H1 (cell line): ENCODE results near the gene LRPPRC. TPM values are rescaled to one million over a fixed set of nuclear protein-coding genes. Genes with fewer than 3 reads are reported as not detected.

Source experiments
- CTCF ChIA-PET: fragments of 300-600 bp; sonication (Branson Sonifier 250); formaldehyde crosslinking; loops from one replicate; lab custom pipeline; 2021; ENCODE audit not compliant: partially characterized antibody; lab: Charles Lee
- POLR2A ChIA-PET: fragments of 300-600 bp; sonication (Branson Sonifier 250); formaldehyde crosslinking; loops from one replicate; lab custom pipeline; 2021; ENCODE audit warnings: inconsistent platforms; ENCODE audit not compliant: partially characterized antibody; lab: Charles Lee
- DNase-seq, 2 experiments: peaks; one replicate each; pipeline versions ENCODE4 v3.0.0 to v3.0.0-alpha.2; 2010 to 2022; ENCODE audit warnings: low spot score in 2 of 2, low read depth in 1 of 2, mixed read lengths in 1 of 2
- FAIRE-seq: peaks from 2 replicates; lab custom pipeline; 2011; peaks lifted over from hg19 to GRCh38; lab: Jason Lieb, UNC
- H2AFZ ChIP-seq: 2 replicates; pipeline ENCODE4 v1.8.1; 2012; ENCODE audit warnings: low read length, inconsistent platforms
- H2AK5ac ChIP-seq: 2 replicates; pipeline ENCODE4 v1.6.1; 2013; ENCODE audit warnings: low read depth, low read length
- H2BK120ac ChIP-seq: replicated peaks from 2 replicates; pipeline ENCODE3; 2013; ENCODE audit warnings: low read depth, low read length, inconsistent platforms
- H2BK12ac ChIP-seq: 2 replicates; pipeline ENCODE4 v1.6.1; 2013; ENCODE audit warnings: low read depth, low read length
- H2BK15ac ChIP-seq: 2 replicates; pipeline ENCODE4 v1.6.1; 2013; ENCODE audit warnings: low read length
- H2BK20ac ChIP-seq: 2 replicates; pipeline ENCODE4 v1.6.1; 2013; ENCODE audit warnings: low read length
- H2BK5ac ChIP-seq: 2 replicates; pipeline ENCODE4 v1.6.1; 2013; ENCODE audit warnings: low read depth, low read length
- H3K14ac ChIP-seq: 2 replicates; pipeline ENCODE4 v1.6.1; 2013; ENCODE audit warnings: inconsistent platforms; ENCODE audit not compliant: insufficient read length
- H3K18ac ChIP-seq: 2 replicates; pipeline ENCODE4 v1.6.1; 2013; ENCODE audit warnings: low read length; ENCODE audit errors: extremely low read depth
- H3K23ac ChIP-seq: 2 replicates; pipeline ENCODE4 v1.6.1; 2013; ENCODE audit warnings: inconsistent platforms; ENCODE audit not compliant: insufficient read length
- H3K23me2 ChIP-seq: 2 replicates; pipeline ENCODE4 v1.6.1; 2013; ENCODE audit warnings: low read depth, low read length
- H3K27ac ChIP-seq: 2 replicates; pipeline ENCODE4 v1.6.1; 2011; ENCODE audit warnings: low read depth, low read length, inconsistent platforms
- H3K27me3 ChIP-seq, 4 experiments: replicated peaks in 1 of 4; 1 replicate in 1 of 4; 2 replicates in 3 of 4; pipeline versions ENCODE4 v1.6.1 to v1.8.1; 2011 to 2013; ENCODE audit warnings: low read length in 3 of 4, mild to moderate bottlenecking in 3 of 4, inconsistent platforms in 2 of 4, mixed read lengths in 2 of 4, moderate library complexity in 1 of 4; ENCODE audit not compliant: control insufficient read depth in 3 of 4, insufficient read depth in 3 of 4; ENCODE audit errors: extremely low read depth in 1 of 4
- H3K36me3 ChIP-seq, 4 experiments: 2 replicates each; pipeline versions ENCODE4 v1.6.1 to v1.8.1; 2011 to 2013; ENCODE audit warnings: mild to moderate bottlenecking in 4 of 4, low read length in 3 of 4, moderate library complexity in 2 of 4, control low read depth in 1 of 4, inconsistent platforms in 1 of 4; ENCODE audit not compliant: insufficient read depth in 4 of 4, control insufficient read depth in 2 of 4
- H3K4ac ChIP-seq: replicated peaks from 2 replicates; pipeline ENCODE3; 2013; ENCODE audit warnings: low read length, low read depth, mixed read lengths, inconsistent platforms; ENCODE audit not compliant: insufficient read length
- H3K4me1 ChIP-seq, 4 experiments: replicated peaks in 1 of 4; 1 replicate in 1 of 4; 2 replicates in 3 of 4; pipeline versions ENCODE4 v1.6.1 to v1.8.1; 2011 to 2013; ENCODE audit warnings: low read length in 3 of 4, inconsistent platforms in 2 of 4, mixed read lengths in 1 of 4; ENCODE audit not compliant: insufficient read depth in 4 of 4, control insufficient read depth in 3 of 4
- H3K4me2 ChIP-seq, 2 experiments: 2 replicates each; pipeline versions ENCODE4 v1.6.1 to v1.8.1; 2011 to 2013; ENCODE audit warnings: low read depth in 2 of 2, low read length in 2 of 2, control low read depth in 1 of 2, inconsistent platforms in 1 of 2, mild to moderate bottlenecking in 1 of 2; ENCODE audit not compliant: insufficient read depth in 1 of 2
- H3K4me3 ChIP-seq, 4 experiments: fragments of 200-600, 300-600 bp in 1 of 4; sonication (generic), shearing (Covaris generic), sonication (Bioruptor Twin) in 1 of 4; 2 replicates each; pipeline versions ENCODE4 v1.5.1 to v1.8.1; 2011 to 2016; ENCODE audit warnings: low read length in 4 of 4, low read depth in 3 of 4, control low read depth in 2 of 4, inconsistent platforms in 2 of 4, mild to moderate bottlenecking in 2 of 4, mixed read lengths in 1 of 4, moderate library complexity in 1 of 4; ENCODE audit not compliant: insufficient read depth in 2 of 4; ENCODE audit errors: extremely low read depth in 1 of 4
- H3K56ac ChIP-seq: replicated peaks from 2 replicates; pipeline ENCODE3; 2013; ENCODE audit warnings: low read depth, mild to moderate bottlenecking, mixed read lengths, low read length, inconsistent platforms; ENCODE audit not compliant: insufficient read length
- H3K79me1 ChIP-seq: 2 replicates; pipeline ENCODE4 v1.6.1; 2013; ENCODE audit warnings: low read depth, low read length, control low read depth
- H3K79me2 ChIP-seq, 2 experiments: 2 replicates each; pipeline versions ENCODE4 v1.6.1 to v1.8.1; 2012 to 2013; ENCODE audit warnings: low read length in 2 of 2, mild to moderate bottlenecking in 2 of 2, inconsistent platforms in 1 of 2; ENCODE audit not compliant: insufficient read depth in 2 of 2, control insufficient read depth in 1 of 2
- H3K9ac ChIP-seq, 4 experiments: replicated peaks in 1 of 4; 1 replicate in 1 of 4; 2 replicates in 3 of 4; pipeline versions ENCODE4 v1.6.1 to v1.8.1; 2011 to 2013; ENCODE audit warnings: low read depth in 3 of 4, low read length in 3 of 4, control low read depth in 2 of 4, mild to moderate bottlenecking in 2 of 4, moderate library complexity in 2 of 4, inconsistent platforms in 1 of 4; ENCODE audit errors: extremely low read depth in 1 of 4
- H3K9me3 ChIP-seq, 2 experiments: 2 replicates each; pipeline versions ENCODE4 v1.6.1 to v1.8.1; 2012 to 2013; ENCODE audit warnings: mild to moderate bottlenecking in 2 of 2, moderate library complexity in 2 of 2, control low read depth in 1 of 2, inconsistent platforms in 1 of 2, low read depth in 1 of 2, low read length in 1 of 2, mixed read lengths in 1 of 2; ENCODE audit not compliant: insufficient read depth in 2 of 2
- H4K20me1 ChIP-seq, 2 experiments: replicated peaks in 1 of 2; 2 replicates each; pipeline versions ENCODE3 to v1.8.1; 2011 to 2013; ENCODE audit warnings: inconsistent platforms in 2 of 2, low read length in 2 of 2, mild to moderate bottlenecking in 1 of 2; ENCODE audit not compliant: insufficient read depth in 2 of 2, control insufficient read depth in 1 of 2
- H4K5ac ChIP-seq: 2 replicates; pipeline ENCODE4 v1.6.1; 2013; ENCODE audit warnings: low read length, low read depth, mixed read lengths, inconsistent platforms; ENCODE audit not compliant: insufficient read length
- H4K8ac ChIP-seq: 2 replicates; pipeline ENCODE4 v1.8.0; 2013; ENCODE audit warnings: mild to moderate bottlenecking, moderate library complexity, low read length, inconsistent platforms; ENCODE audit not compliant: insufficient read depth; ENCODE audit errors: extremely low read depth
- H4K91ac ChIP-seq: replicated peaks from 2 replicates; pipeline ENCODE3; 2013; ENCODE audit warnings: low read length, mixed read lengths, inconsistent platforms; ENCODE audit not compliant: insufficient read length
- BCL11A ChIP-seq, 2 experiments: IDR thresholded peaks; one replicate each; pipeline ENCODE4 v1.6.1; 2011; ENCODE audit warnings: low read depth in 2 of 2, low read length in 2 of 2, mild to moderate bottlenecking in 2 of 2
- BRCA1 ChIP-seq: IDR thresholded peaks from 2 replicates; pipeline ENCODE4 v1.6.1; 2012; ENCODE audit warnings: low read depth, low read length, improper control_type of control experiment
- KDM1A ChIP-seq: fragments of 200-600, 300-600 bp; sonication (generic); IDR thresholded peaks from 2 replicates; pipeline ENCODE4 v1.7.1; 2016; ENCODE audit warnings: mild to moderate bottlenecking, low read length, borderline replicate concordance
- POLR2A ChIP-seq, 2 experiments: IDR thresholded peaks; 1 replicate in 1 of 2; 2 replicates in 1 of 2; pipeline ENCODE4 v1.6.1; 2011; ENCODE audit warnings: low read depth in 2 of 2, low read length in 2 of 2, mild to moderate bottlenecking in 2 of 2; ENCODE audit errors: control extremely low read depth in 1 of 2
- POU5F1 ChIP-seq: IDR thresholded peaks from 2 replicates; pipeline ENCODE4 v1.6.1; 2011; ENCODE audit warnings: low read depth, mild to moderate bottlenecking, low read length, moderate library complexity
- SP1 ChIP-seq: IDR thresholded peaks from 2 replicates; pipeline ENCODE4 v1.6.1; 2011; ENCODE audit warnings: low read depth, low read length
- SP2 ChIP-seq: IDR thresholded peaks from 2 replicates; pipeline ENCODE4 v1.6.1; 2012; ENCODE audit warnings: mild to moderate bottlenecking, low read length, inconsistent platforms
- TCF12 ChIP-seq: IDR thresholded peaks from 2 replicates; pipeline ENCODE4 v1.6.1; 2011; ENCODE audit warnings: low read depth, mild to moderate bottlenecking, low read length
- WGBS, 2 experiments: shearing (Covaris generic) in 1 of 2; methylation state at CpG; one replicate each; pipeline versions ENCODE4 v1.1.6 to v1.1.7; 2013 to 2015; ENCODE audit warnings: low lambda C conversion rate in 2 of 2, mixed read lengths in 2 of 2, inconsistent platforms in 1 of 2, low coverage in 1 of 2, missing lambda C conversion rate in 1 of 2; ENCODE audit not compliant: insufficient replicate concordance in 2 of 2, insufficient coverage in 1 of 2, insufficient read length in 1 of 2; ENCODE audit errors: extremely low coverage in 1 of 2, missing lambda C conversion rate in 1 of 2; 5-methylcytosine and 5-hydroxymethylcytosine counted together
- polyA plus RNA-seq, 7 experiments: library from polyadenylated mRNA; depleted of rRNA in 3 of 7; stranded (reverse) in 5 of 7; unstranded in 2 of 7; fragments of >200 nt in 5 of 7; fragments of 200-250 nt in 2 of 7; gene quantifications; 1 replicate in 5 of 7; 2 replicates in 1 of 7; 4 replicates in 1 of 7; pipeline versions ENCODE4 v1.2.1 to v1.2.3, GENCODE V29; 2011 to 2013; ENCODE audit warnings: missing spikeins in 2 of 7, mixed read lengths in 2 of 7
- total RNA-seq: library from RNA; stranded (reverse); fragmentation: NEBNext Ultra II Directional; extraction: Animal tissue kit (Norgen Biotek cat#: 25700); gene quantifications from 2 replicates; pipeline ENCODE4 v1.2.1, GENCODE V29; 2021

LRPPRC gene
- total and polyA plus RNA-seq, 2 of the 8 experiments (the other 6 are each of a cell fraction or from before 2014, with no cell fraction given) = 43.4 to 167 TPM

DNA sequence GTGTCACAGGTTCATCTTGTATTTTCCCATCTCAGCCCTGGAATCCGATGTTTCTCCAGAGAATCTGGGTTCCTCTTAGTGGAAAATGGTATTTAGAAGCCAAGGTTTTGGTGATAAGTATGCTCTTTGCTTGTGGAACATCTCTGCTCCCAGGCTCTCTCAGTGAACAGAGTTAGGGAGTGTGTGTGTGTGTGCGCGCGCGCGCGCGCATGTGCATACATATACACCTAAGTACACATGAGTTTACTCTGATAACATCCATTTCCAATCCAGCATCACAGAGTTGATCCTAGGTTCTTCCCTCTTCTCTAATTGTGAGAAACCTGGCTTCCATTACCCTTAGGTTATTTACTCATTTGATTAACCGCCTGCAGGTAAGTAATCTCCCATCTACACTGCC lies 115.3 kb downstream of the LRPPRC start:
- no peak overlapping the region for H2BK20ac ChIP-seq
- H3K4ac ChIP-seq = no peak overlapping the region
- no peaks in the 10 kb centered on the region for H3K36me3 ChIP-seq
- no peaks in the 10 kb centered on the region for H3K23me2 ChIP-seq
- CTCF ChIA-PET = interaction anchor here (0.6 to 1.3 kb wide), 2 partner anchors 17 to 85 kb away, joined by 3 read pairs; no protein-coding TSS in a partner anchor
- no peak overlapping the region for H3K4me3 ChIP-seq
- WGBS, 2 experiments = 78% methylated on average over 9 of the region's 9 CpGs; no CpG with 5 or more reads in 1 of the 2 experiments
- H3K4me2 ChIP-seq = no peak overlapping the region
- H2AK5ac ChIP-seq = no peak overlapping the region
- no peaks in the 10 kb centered on the region for H3K27me3 ChIP-seq
- no peak overlapping the region for H2BK5ac ChIP-seq
- H3K9me3 ChIP-seq = no peaks in the 10 kb centered on the region
- DNase-seq = no peak
- H2BK120ac ChIP-seq = no peak overlapping the region
- no peak overlapping the region for H2AFZ ChIP-seq
- H2BK12ac ChIP-seq = no peak overlapping the region
- no peak overlapping the region for H3K23ac ChIP-seq
- POLR2A ChIA-PET = interaction anchor here (0.9 kb wide), 1 partner anchor 114 kb away, joined by 3 read pairs; no protein-coding TSS in a partner anchor
- no peak overlapping the region for H3K9ac ChIP-seq
- H3K79me2 ChIP-seq = no peaks in the 10 kb centered on the region
- no peak overlapping the region for H3K14ac ChIP-seq
- no peaks in the 10 kb centered on the region for H3K79me1 ChIP-seq
- H4K20me1 ChIP-seq = no peaks in the 10 kb centered on the region
- no peak overlapping the region for H4K8ac ChIP-seq
- TF ChIP-seq POU5F1 = no peak
- no peak for TF ChIP-seq BCL11A (IDR thresholded peaks at IDR 0.05; ENCODE audit: low read depth in 2 of 2, low read length in 2 of 2)
- no peak for TF ChIP-seq SP2
- no peak for TF ChIP-seq SP1
- TF ChIP-seq KDM1A = no peak
- TF ChIP-seq POLR2A (IDR thresholded peaks at IDR 0.05; ENCODE audit: control extremely low read depth in 1 of 2, low read depth in 2 of 2, low read length in 2 of 2) = no peak
- no peak for TF ChIP-seq BRCA1
- no peak for TF ChIP-seq TCF12
- H3K56ac ChIP-seq = no peak overlapping the region
- no peak overlapping the region for H4K5ac ChIP-seq
- H3K18ac ChIP-seq = no peak overlapping the region
- H4K91ac ChIP-seq = no peak overlapping the region
- no peak overlapping the region for H2BK15ac ChIP-seq
- peaks cover 0 to 5% (median 0%) of the 10 kb centered on the region in 4 experiments; a peak in 1 of 7 replicates for H3K4me1 ChIP-seq
- no peak overlapping the region for H3K27ac ChIP-seq
- FAIRE-seq = no peak
